ENCODE data around the gene TCF19.

TCF19 gene

GRCh38 chr6:31158140-31158862 is at the start of gene TCF19:
Gene TCF19, plus strand, starts transcription at chr6:31158589. Its CDS starts 881 bp downstream, at chr6:31159470.
- Histone ChIP-seq H3K36me3 (ENCODE audit: control insufficient read depth in 5 of 5, insufficient read depth in 5 of 5, low read length in 5 of 5) (peaks cover 0 to 27% (median 13%) of the 10 kb centered on the region in 5 donors), H3K4me1 (ENCODE audit: control insufficient read depth in 5 of 5, insufficient read depth in 5 of 5, low read length in 5 of 5) (peaks cover 7 to 21% (median 17%) of the 10 kb centered on the region in 5 donors), H3K27me3 (ENCODE audit: control insufficient read depth in 5 of 5, insufficient read depth in 4 of 5, low read length in 5 of 5) (peaks cover 0 to 5% (median 0%) of the 10 kb centered on the region in 5 donors), H3K4me3 (ENCODE audit: low read depth in 1 of 5, low read length in 5 of 5) (peak within 1 kb of the TSS; percentile 73 to 89 (median 87)), H3K9me3 (ENCODE audit: control insufficient read depth in 5 of 5, low read length in 5 of 5) (no peaks in the 10 kb centered on the region), H3K27ac (ENCODE audit: low read depth, low read length) (peak within 1 kb of the TSS; percentile 30), H3K9ac (ENCODE audit: low read length in 5 of 5) (peak within 1 kb of the TSS in 4 of 5 donors; percentile 74 to 84 (median 80))

- H3K27ac ChIP-seq (ENCODE audit: low read depth, low read length), result no peak overlapping the region
- H3K36me3 ChIP-seq (ENCODE audit: control insufficient read depth in 5 of 5, insufficient read depth in 5 of 5, low read length in 5 of 5), result no peaks in the 10 kb centered on the region
- H3K4me3 ChIP-seq (ENCODE audit: low read depth in 1 of 5, low read length in 5 of 5), result no peak overlapping the region
- H3K4me1 ChIP-seq (ENCODE audit: control insufficient read depth in 5 of 5, insufficient read depth in 5 of 5, low read length in 5 of 5), result peaks cover 0 to 24% (median 18%) of the 10 kb centered on the region in 5 donors
- H3K9me3 ChIP-seq (ENCODE audit: control insufficient read depth in 5 of 5, low read length in 5 of 5), result no peaks in the 10 kb centered on the region
- peaks cover 0 to 15% (median 11%) of the 10 kb centered on the region in 5 donors for H3K27me3 ChIP-seq (ENCODE audit: control insufficient read depth in 5 of 5, insufficient read depth in 4 of 5, low read length in 5 of 5)
- no peak overlapping the region for H3K9ac ChIP-seq (ENCODE audit: low read length in 5 of 5)
Measured at GRCh38 chr6:31110825-31111582, 47.4 kb upstream of the TCF19 start.

GRCh38 chr6:31111712-31112111 is 46.7 kb upstream of the TCF19 start:
- Histone ChIP-seq H3K4me3 (ENCODE audit: low read depth in 1 of 5, low read length in 5 of 5) (no peak overlapping the region), H3K9ac (ENCODE audit: low read length in 5 of 5) (no peak overlapping the region), H3K9me3 (ENCODE audit: control insufficient read depth in 5 of 5, low read length in 5 of 5) (no peaks in the 10 kb centered on the region), H3K4me1 (ENCODE audit: control insufficient read depth in 5 of 5, insufficient read depth in 5 of 5, low read length in 5 of 5) (peaks cover 0 to 31% (median 25%) of the 10 kb centered on the region in 5 donors), H3K36me3 (ENCODE audit: control insufficient read depth in 5 of 5, insufficient read depth in 5 of 5, low read length in 5 of 5) (no peaks in the 10 kb centered on the region), H3K27me3 (ENCODE audit: control insufficient read depth in 5 of 5, insufficient read depth in 4 of 5, low read length in 5 of 5) (peaks cover 0 to 17% (median 11%) of the 10 kb centered on the region in 5 donors), H3K27ac (ENCODE audit: low read depth, low read length) (no peak overlapping the region)

GRCh38 chr6:31112478-31112877 is 45.9 kb upstream of the TCF19 start, which contains the start of gene C6orf15:
Gene C6orf15, minus strand, starts transcription at chr6:31112575. Its CDS starts 20 bp downstream, at chr6:31112555.
- Histone ChIP-seq H3K27me3 (ENCODE audit: control insufficient read depth in 5 of 5, insufficient read depth in 4 of 5, low read length in 5 of 5) (peaks cover 0 to 20% (median 11%) of the 10 kb centered on the region in 5 donors), H3K36me3 (ENCODE audit: control insufficient read depth in 5 of 5, insufficient read depth in 5 of 5, low read length in 5 of 5) (no peaks in the 10 kb centered on the region), H3K4me3 (ENCODE audit: low read depth in 1 of 5, low read length in 5 of 5) (no peak within 1 kb of the TSS), H3K9ac (ENCODE audit: low read length in 5 of 5) (no peak within 1 kb of the TSS), H3K4me1 (ENCODE audit: control insufficient read depth in 5 of 5, insufficient read depth in 5 of 5, low read length in 5 of 5) (peaks cover 5 to 39% (median 32%) of the 10 kb centered on the region in 5 donors), H3K9me3 (ENCODE audit: control insufficient read depth in 5 of 5, low read length in 5 of 5) (no peaks in the 10 kb centered on the region), H3K27ac (ENCODE audit: low read depth, low read length) (no peak within 1 kb of the TSS)

- Histone ChIP-seq H3K9me3 (ENCODE audit: control insufficient read depth in 5 of 5, low read length in 5 of 5) (no peaks in the 10 kb centered on the region), H3K27ac (ENCODE audit: low read depth, low read length) (peak overlapping the region; percentile 41), H3K4me3 (ENCODE audit: low read depth in 1 of 5, low read length in 5 of 5) (peak overlapping the region in 2 of 5 donors; percentile 36 to 49), H3K27me3 (ENCODE audit: control insufficient read depth in 5 of 5, insufficient read depth in 4 of 5, low read length in 5 of 5) (peaks cover 0 to 22% (median 11%) of the 10 kb centered on the region in 5 donors), H3K4me1 (ENCODE audit: control insufficient read depth in 5 of 5, insufficient read depth in 5 of 5, low read length in 5 of 5) (peaks cover 5 to 49% (median 35%) of the 10 kb centered on the region in 5 donors), H3K9ac (ENCODE audit: low read length in 5 of 5) (no peak overlapping the region), H3K36me3 (ENCODE audit: control insufficient read depth in 5 of 5, insufficient read depth in 5 of 5, low read length in 5 of 5) (no peaks in the 10 kb centered on the region)
Measured at GRCh38 chr6:31113861-31114540, 44.4 kb upstream of the TCF19 start.

- Histone ChIP-seq H3K36me3 (ENCODE audit: control insufficient read depth in 5 of 5, insufficient read depth in 5 of 5, low read length in 5 of 5) (no peaks in the 10 kb centered on the region), H3K27ac (ENCODE audit: low read depth, low read length) (peak within 1 kb of the TSS; percentile 41), H3K4me1 (ENCODE audit: control insufficient read depth in 5 of 5, insufficient read depth in 5 of 5, low read length in 5 of 5) (peaks cover 5 to 49% (median 35%) of the 10 kb centered on the region in 5 donors), H3K27me3 (ENCODE audit: control insufficient read depth in 5 of 5, insufficient read depth in 4 of 5, low read length in 5 of 5) (peaks cover 0 to 22% (median 11%) of the 10 kb centered on the region in 5 donors), H3K4me3 (ENCODE audit: low read depth in 1 of 5, low read length in 5 of 5) (peak within 1 kb of the TSS in 3 of 5 donors; percentile 24 to 49 (median 36)), H3K9ac (ENCODE audit: low read length in 5 of 5) (no peak within 1 kb of the TSS), H3K9me3 (ENCODE audit: control insufficient read depth in 5 of 5, low read length in 5 of 5) (no peaks in the 10 kb centered on the region)
Measured at GRCh38 chr6:31114541-31114878, 43.9 kb upstream of the TCF19 start, which contains the start of gene PSORS1C1. Gene PSORS1C1, plus strand, starts transcription at chr6:31114800. Its CDS starts 14,833 bp downstream, at chr6:31129633.

GRCh38 chr6:31114970-31115849 is 43.2 kb upstream of the TCF19 start:
- Histone ChIP-seq H3K27me3 (ENCODE audit: control insufficient read depth in 5 of 5, insufficient read depth in 4 of 5, low read length in 5 of 5) (peaks cover 0 to 18% (median 5%) of the 10 kb centered on the region in 5 donors), H3K4me3 (ENCODE audit: low read depth in 1 of 5, low read length in 5 of 5) (peak overlapping the region in 3 of 5 donors; percentile 24 to 49 (median 36)), H3K9ac (ENCODE audit: low read length in 5 of 5) (no peak overlapping the region), H3K36me3 (ENCODE audit: control insufficient read depth in 5 of 5, insufficient read depth in 5 of 5, low read length in 5 of 5) (no peaks in the 10 kb centered on the region), H3K4me1 (ENCODE audit: control insufficient read depth in 5 of 5, insufficient read depth in 5 of 5, low read length in 5 of 5) (peaks cover 5 to 49% (median 35%) of the 10 kb centered on the region in 5 donors), H3K27ac (ENCODE audit: low read depth, low read length) (peak overlapping the region; percentile 17), H3K9me3 (ENCODE audit: control insufficient read depth in 5 of 5, low read length in 5 of 5) (no peaks in the 10 kb centered on the region)

GRCh38 chr6:31115941-31116560 is 42.3 kb upstream of the TCF19 start:
- no peaks in the 10 kb centered on the region for H3K9me3 ChIP-seq (ENCODE audit: control insufficient read depth in 5 of 5, low read length in 5 of 5)
- no peak overlapping the region for H3K27ac ChIP-seq (ENCODE audit: low read depth, low read length)
- no peak overlapping the region for H3K9ac ChIP-seq (ENCODE audit: low read length in 5 of 5)
- peaks cover 0 to 16% (median 5%) of the 10 kb centered on the region in 5 donors for H3K27me3 ChIP-seq (ENCODE audit: control insufficient read depth in 5 of 5, insufficient read depth in 4 of 5, low read length in 5 of 5)
- H3K4me1 ChIP-seq (ENCODE audit: control insufficient read depth in 5 of 5, insufficient read depth in 5 of 5, low read length in 5 of 5), result peaks cover 5 to 49% (median 35%) of the 10 kb centered on the region in 5 donors
- no peaks in the 10 kb centered on the region for H3K36me3 ChIP-seq (ENCODE audit: control insufficient read depth in 5 of 5, insufficient read depth in 5 of 5, low read length in 5 of 5)
- no peak overlapping the region for H3K4me3 ChIP-seq (ENCODE audit: low read depth in 1 of 5, low read length in 5 of 5)
